ENCODE results near the gene S100A7A.

The S100A7A gene

DNA sequence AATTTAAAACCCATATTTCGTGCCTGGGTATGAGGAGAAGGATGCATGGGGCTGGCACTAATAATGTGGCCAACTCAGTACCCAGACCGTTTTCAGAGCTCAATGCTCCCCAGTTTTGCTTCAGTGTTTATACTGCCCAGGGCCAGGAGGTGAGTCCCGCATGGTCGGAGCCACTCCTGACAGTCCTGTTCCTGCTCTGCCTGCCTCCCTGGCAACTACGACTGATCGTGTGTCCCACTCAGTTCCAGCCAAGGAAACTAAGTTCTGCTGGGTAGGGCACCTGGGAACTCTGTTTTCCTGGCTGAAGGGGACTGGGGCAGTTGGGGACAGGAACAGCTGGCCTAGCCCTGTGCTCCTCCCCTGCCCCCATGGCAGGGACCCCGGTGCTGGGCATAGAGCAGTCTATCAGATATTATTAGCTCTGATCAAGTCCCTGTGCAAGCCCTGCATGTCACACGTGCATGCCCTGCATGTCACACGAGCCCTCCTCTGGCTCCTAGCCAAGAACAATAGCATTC is 25.0 kb downstream of the S100A7A start:
- Histone ChIP-seq H3K27ac (replicated peaks) (no peak overlapping the region), H3K4me3 (replicated peaks; ENCODE audit: insufficient read depth, low read length) (no peak overlapping the region), H3K27me3 (ENCODE audit: insufficient read depth, poor library complexity, severe bottlenecking) (no peaks in the 10 kb centered on the region)
- TF ChIP-seq, protein P1, sequence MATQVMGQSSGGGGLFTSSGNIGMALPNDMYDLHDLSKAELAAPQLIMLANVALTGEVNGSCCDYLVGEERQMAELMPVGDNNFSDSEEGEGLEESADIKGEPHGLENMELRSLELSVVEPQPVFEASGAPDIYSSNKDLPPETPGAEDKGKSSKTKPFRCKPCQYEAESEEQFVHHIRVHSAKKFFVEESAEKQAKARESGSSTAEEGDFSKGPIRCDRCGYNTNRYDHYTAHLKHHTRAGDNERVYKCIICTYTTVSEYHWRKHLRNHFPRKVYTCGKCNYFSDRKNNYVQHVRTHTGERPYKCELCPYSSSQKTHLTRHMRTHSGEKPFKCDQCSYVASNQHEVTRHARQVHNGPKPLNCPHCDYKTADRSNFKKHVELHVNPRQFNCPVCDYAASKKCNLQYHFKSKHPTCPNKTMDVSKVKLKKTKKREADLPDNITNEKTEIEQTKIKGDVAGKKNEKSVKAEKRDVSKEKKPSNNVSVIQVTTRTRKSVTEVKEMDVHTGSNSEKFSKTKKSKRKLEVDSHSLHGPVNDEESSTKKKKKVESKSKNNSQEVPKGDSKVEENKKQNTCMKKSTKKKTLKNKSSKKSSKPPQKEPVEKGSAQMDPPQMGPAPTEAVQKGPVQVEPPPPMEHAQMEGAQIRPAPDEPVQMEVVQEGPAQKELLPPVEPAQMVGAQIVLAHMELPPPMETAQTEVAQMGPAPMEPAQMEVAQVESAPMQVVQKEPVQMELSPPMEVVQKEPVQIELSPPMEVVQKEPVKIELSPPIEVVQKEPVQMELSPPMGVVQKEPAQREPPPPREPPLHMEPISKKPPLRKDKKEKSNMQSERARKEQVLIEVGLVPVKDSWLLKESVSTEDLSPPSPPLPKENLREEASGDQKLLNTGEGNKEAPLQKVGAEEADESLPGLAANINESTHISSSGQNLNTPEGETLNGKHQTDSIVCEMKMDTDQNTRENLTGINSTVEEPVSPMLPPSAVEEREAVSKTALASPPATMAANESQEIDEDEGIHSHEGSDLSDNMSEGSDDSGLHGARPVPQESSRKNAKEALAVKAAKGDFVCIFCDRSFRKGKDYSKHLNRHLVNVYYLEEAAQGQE (IDR thresholded peaks at IDR 0.05; ENCODE audit: insufficient replicate concordance, low read depth), result no peak
- no peak for TF ChIP-seq GABPA (IDR thresholded peaks at IDR 0.05; ENCODE audit: low read depth)
- no peak for TF ChIP-seq SPI1 (IDR thresholded peaks at IDR 0.05; ENCODE audit: borderline replicate concordance, low read depth)
- no peak for TF ChIP-seq POLR2AphosphoS5 (IDR thresholded peaks at IDR 0.05; ENCODE audit: low read depth)
- TF ChIP-seq, protein P2, sequence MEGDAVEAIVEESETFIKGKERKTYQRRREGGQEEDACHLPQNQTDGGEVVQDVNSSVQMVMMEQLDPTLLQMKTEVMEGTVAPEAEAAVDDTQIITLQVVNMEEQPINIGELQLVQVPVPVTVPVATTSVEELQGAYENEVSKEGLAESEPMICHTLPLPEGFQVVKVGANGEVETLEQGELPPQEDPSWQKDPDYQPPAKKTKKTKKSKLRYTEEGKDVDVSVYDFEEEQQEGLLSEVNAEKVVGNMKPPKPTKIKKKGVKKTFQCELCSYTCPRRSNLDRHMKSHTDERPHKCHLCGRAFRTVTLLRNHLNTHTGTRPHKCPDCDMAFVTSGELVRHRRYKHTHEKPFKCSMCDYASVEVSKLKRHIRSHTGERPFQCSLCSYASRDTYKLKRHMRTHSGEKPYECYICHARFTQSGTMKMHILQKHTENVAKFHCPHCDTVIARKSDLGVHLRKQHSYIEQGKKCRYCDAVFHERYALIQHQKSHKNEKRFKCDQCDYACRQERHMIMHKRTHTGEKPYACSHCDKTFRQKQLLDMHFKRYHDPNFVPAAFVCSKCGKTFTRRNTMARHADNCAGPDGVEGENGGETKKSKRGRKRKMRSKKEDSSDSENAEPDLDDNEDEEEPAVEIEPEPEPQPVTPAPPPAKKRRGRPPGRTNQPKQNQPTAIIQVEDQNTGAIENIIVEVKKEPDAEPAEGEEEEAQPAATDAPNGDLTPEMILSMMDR (IDR thresholded peaks at IDR 0.05; ENCODE audit: insufficient read depth, low read length), result no peak
- no peak for DNase-seq (ENCODE audit: low read depth in 1 of 2, low spot score in 1 of 2)

DNA sequence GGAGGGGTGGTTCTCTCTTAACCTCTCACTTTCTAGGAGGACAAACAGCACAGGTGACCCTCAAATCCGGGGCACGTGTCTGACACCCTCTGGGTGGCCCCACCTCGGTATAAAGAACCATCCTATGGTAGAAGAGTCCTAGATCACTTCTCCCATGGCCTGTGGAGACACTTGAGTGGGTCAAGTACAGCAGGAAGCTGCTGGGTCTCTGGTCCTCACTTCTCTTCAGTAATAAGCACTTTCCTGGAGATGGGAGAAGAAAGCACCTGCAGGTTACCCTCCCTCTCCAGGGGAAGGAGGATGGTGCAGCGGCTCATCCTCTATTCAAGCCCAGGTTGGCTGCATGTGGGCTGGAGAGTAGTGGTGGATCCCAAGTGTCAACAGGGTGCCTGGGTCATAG is 27.2 kb downstream of the S100A7A start:
- Histone ChIP-seq H3K27ac (replicated peaks) (no peak overlapping the region), H3K4me3 (replicated peaks; ENCODE audit: insufficient read depth, low read length) (no peak overlapping the region), H3K27me3 (ENCODE audit: insufficient read depth, poor library complexity, severe bottlenecking) (no peaks in the 10 kb centered on the region)
- no peak for DNase-seq (ENCODE audit: low read depth in 1 of 2, low spot score in 1 of 2)
- TF ChIP-seq, protein P2 (IDR thresholded peaks at IDR 0.05; ENCODE audit: insufficient read depth, low read length), result no peak

DNA sequence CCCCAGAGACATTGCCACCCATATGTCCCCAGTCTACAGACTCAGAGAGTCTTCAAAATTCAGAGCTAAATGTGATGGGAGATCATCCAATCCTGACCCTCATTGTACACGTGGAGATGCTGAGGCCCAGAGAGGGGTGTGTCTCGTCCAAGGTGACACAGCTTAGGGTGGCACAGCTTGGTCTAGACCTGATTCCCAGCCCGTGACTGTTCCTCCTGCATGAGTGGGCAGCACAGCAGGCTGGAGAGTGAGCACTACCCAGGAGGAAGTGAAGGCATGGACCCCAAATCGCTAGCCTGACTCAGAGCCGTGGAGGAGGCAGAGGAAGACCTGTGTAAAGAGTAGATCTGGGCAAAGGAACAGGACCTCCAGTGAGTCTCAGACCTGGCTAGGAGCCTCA is 27.8 kb downstream of the S100A7A start:
- no peak for TF ChIP-seq GABPA (IDR thresholded peaks at IDR 0.05; ENCODE audit: low read depth)
- TF ChIP-seq, protein P2 (IDR thresholded peaks at IDR 0.05; ENCODE audit: insufficient read depth, low read length), result no peak
- TF ChIP-seq POLR2AphosphoS5 (IDR thresholded peaks at IDR 0.05; ENCODE audit: low read depth), result no peak
- TF ChIP-seq, protein P1 (IDR thresholded peaks at IDR 0.05; ENCODE audit: insufficient replicate concordance, low read depth), result no peak
- no peak for TF ChIP-seq SPI1 (IDR thresholded peaks at IDR 0.05; ENCODE audit: borderline replicate concordance, low read depth)
- no peak for DNase-seq (ENCODE audit: low read depth in 1 of 2, low spot score in 1 of 2)
- no peaks in the 10 kb centered on the region for H3K27me3 ChIP-seq (ENCODE audit: insufficient read depth, poor library complexity, severe bottlenecking)
- H3K4me3 ChIP-seq (replicated peaks; ENCODE audit: insufficient read depth, low read length), result no peak overlapping the region
- no peak overlapping the region for H3K27ac ChIP-seq (replicated peaks)

DNA sequence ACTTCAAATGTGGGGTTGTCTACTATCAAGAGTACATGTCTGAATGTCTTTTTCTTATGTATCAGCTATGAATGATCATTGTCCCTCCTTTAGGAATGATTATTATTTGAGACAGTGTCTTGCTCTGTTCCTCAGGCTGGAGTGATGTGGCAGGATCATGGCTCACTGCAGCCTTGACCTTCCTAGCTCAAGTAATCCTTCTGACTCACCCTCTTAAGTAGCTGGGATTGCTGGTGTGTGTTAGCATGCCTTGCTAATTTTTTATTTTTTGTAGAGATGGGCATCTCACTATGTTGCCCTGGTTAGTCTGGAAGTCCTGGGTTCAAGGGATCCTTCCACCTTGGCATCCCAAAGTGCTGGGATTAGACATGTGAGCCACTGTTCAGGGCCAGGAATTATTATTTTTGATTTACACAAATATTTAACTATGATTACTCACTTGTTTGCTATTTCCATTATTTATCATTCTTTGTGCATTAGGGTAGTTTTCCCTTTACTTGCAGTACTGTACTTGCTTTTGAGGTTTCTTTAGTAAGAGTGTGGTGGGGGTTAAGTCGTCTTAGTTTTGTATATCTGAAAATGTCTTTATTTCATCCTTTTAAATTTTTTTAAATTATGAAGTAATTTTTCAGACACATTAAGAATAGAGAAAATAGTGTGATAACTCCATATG is 31.3 kb downstream of the S100A7A start:
- no peak overlapping the region for H3K4me3 ChIP-seq (replicated peaks; ENCODE audit: insufficient read depth, low read length)
- no peak overlapping the region for H3K27ac ChIP-seq (replicated peaks)
- TF ChIP-seq POLR2AphosphoS5 (IDR thresholded peaks at IDR 0.05; ENCODE audit: low read depth) (no peak), GABPA (IDR thresholded peaks at IDR 0.05; ENCODE audit: low read depth) (no peak), SPI1 (IDR thresholded peaks at IDR 0.05; ENCODE audit: borderline replicate concordance, low read depth) (no peak)
- TF ChIP-seq, protein P1 (IDR thresholded peaks at IDR 0.05; ENCODE audit: insufficient replicate concordance, low read depth), result no peak
- TF ChIP-seq, protein P2 (IDR thresholded peaks at IDR 0.05; ENCODE audit: insufficient read depth, low read length), result no peak
- H3K27me3 ChIP-seq (ENCODE audit: insufficient read depth, poor library complexity, severe bottlenecking), result no peaks in the 10 kb centered on the region
- DNase-seq (ENCODE audit: low read depth in 1 of 2, low spot score in 1 of 2), result no peak
